HCT116 (cell line): ENCODE measurements around the gene STAT4. TPM values are rescaled to one million over a fixed set of nuclear protein-coding genes. Genes with fewer than 3 reads are reported as not detected.
A peak's percentile ranks its signal among the peaks of the same experiment; 100 is the strongest.

Experiments used
- ATAC-seq: fragments of 200-7000 bp; cut with Tn5 transposase; 2 replicates; pipeline ENCODE4 v1.9.1; 2020; ENCODE audit warnings: mild to moderate bottlenecking, moderate library complexity
- BruUV-seq: library from RNA; stranded (reverse); fragments of 400-500 nt; replicated peaks from 2 replicates; lab custom pipeline; 2021; lab: Mats Ljungman, UMichigan
- CTCF ChIA-PET: fragments of 300-600 bp; sonication (Branson Sonifier 250); formaldehyde crosslinking; loops from one replicate; lab custom pipeline; 2021; ENCODE audit warnings: antibody characterized with exemption; lab: Charles Lee
- POLR2A ChIA-PET: fragments of 300-600, 350-600 bp; sonication (Branson Sonifier 250); formaldehyde crosslinking; loops from one replicate; lab custom pipeline; 2021; ENCODE audit warnings: antibody characterized with exemption; lab: Charles Lee
- RAD21 ChIA-PET, 2 experiments: fragments of 300-600 bp; sonication (Branson Sonifier 250); formaldehyde crosslinking; loops; one replicate each; lab custom pipeline; 2023; ENCODE audit warnings: low total read pairs in 2 of 2; ENCODE audit not compliant: uncharacterized antibody in 2 of 2, unreplicated experiment in 2 of 2, low non-redundant PET in 1 of 2; lab: Charles Lee
- DNase-seq: peaks from one replicate; pipeline ENCODE4 v3.0.0-alpha.2; 2010; ENCODE audit warnings: low read depth, low spot score
- H2AFZ ChIP-seq: fragments of 200-600 bp; shearing (Covaris generic), sonication (generic); 2 replicates; pipeline ENCODE4 v1.6.1; 2017; ENCODE audit warnings: low read depth, mixed run types, mixed read lengths, antibody characterized with exemption, low read length; ENCODE audit not compliant: poor library complexity, severe bottlenecking
- H3K27ac ChIP-seq: 2 replicates; pipeline ENCODE4 v1.5.1; 2012; ENCODE audit warnings: low read depth, low read length
- H3K27me3 ChIP-seq: fragments of 200-600 bp; sonication (generic); 2 replicates; pipeline ENCODE4 v1.6.1; 2016; ENCODE audit warnings: mixed run types, low read length, mixed read lengths; ENCODE audit not compliant: insufficient read depth
- H3K36me3 ChIP-seq, 2 experiments: fragments of 200-500 bp in 1 of 2; fragments of 200-600 bp in 1 of 2; sonication (Bioruptor generic) in 1 of 2; sonication (generic) in 1 of 2; 2 replicates each; pipeline versions ENCODE4 v1.5.1 to v1.6.1; 2014 to 2016; ENCODE audit warnings: low read length in 2 of 2, inconsistent platforms in 1 of 2, mixed read lengths in 1 of 2, mixed run types in 1 of 2; ENCODE audit not compliant: insufficient read depth in 2 of 2, control insufficient read depth in 1 of 2
- H3K4me1 ChIP-seq, 2 experiments: fragments of 200-600 bp in 1 of 2; sonication (generic) in 1 of 2; 2 replicates each; pipeline versions ENCODE4 v1.5.1 to v1.6.1; 2012 to 2017; ENCODE audit warnings: low read length in 2 of 2, inconsistent platforms in 1 of 2, mild to moderate bottlenecking in 1 of 2, mixed read lengths in 1 of 2, mixed run types in 1 of 2, moderate library complexity in 1 of 2; ENCODE audit not compliant: insufficient read depth in 2 of 2, control insufficient read depth in 1 of 2
- H3K4me2 ChIP-seq: fragments of 200-600 bp; sonication (generic); 2 replicates; pipeline ENCODE4 v1.6.1; 2017; ENCODE audit warnings: mixed run types, low read length, mixed read lengths
- H3K4me3 ChIP-seq, 2 experiments: fragments of 200-600 bp in 1 of 2; sonication (generic) in 1 of 2; replicated peaks in 1 of 2; 2 replicates each; pipeline ENCODE4 v1.5.1; 2011 to 2016; ENCODE audit warnings: low read length in 2 of 2, control low read depth in 1 of 2, low read depth in 1 of 2, mild to moderate bottlenecking in 1 of 2, mixed read lengths in 1 of 2, mixed run types in 1 of 2
- H3K79me2 ChIP-seq: fragments of 200-600 bp; sonication (generic); 2 replicates; pipeline ENCODE4 v1.6.1; 2017; ENCODE audit warnings: mild to moderate bottlenecking, mixed run types, low read length, moderate library complexity, mixed read lengths; ENCODE audit not compliant: insufficient read depth
- H3K9ac ChIP-seq: fragments of 200-600 bp; sonication (generic); 2 replicates; pipeline ENCODE4 v1.6.1; 2016; ENCODE audit warnings: low read length, mixed read lengths
- H3K9me2 ChIP-seq: fragments of 200-600 bp; sonication (generic), shearing (Covaris generic); 2 replicates; pipeline ENCODE4 v1.6.1; 2017; ENCODE audit warnings: mixed run types, mild to moderate bottlenecking, moderate library complexity; ENCODE audit not compliant: insufficient read depth
- H3K9me3 ChIP-seq, 2 experiments: fragments of 200-500 bp in 1 of 2; fragments of 200-600 bp in 1 of 2; sonication (Bioruptor generic) in 1 of 2; sonication (generic) in 1 of 2; 2 replicates each; pipeline ENCODE4 v1.6.1; 2014 to 2017; ENCODE audit warnings: low read length in 2 of 2, mixed read lengths in 2 of 2, inconsistent platforms in 1 of 2, low read depth in 1 of 2, mild to moderate bottlenecking in 1 of 2, mixed run types in 1 of 2, moderate library complexity in 1 of 2; ENCODE audit not compliant: control insufficient read depth in 1 of 2, insufficient read depth in 1 of 2
- H4K20me1 ChIP-seq: fragments of 200-600 bp; sonication (generic), shearing (Covaris generic); 2 replicates; pipeline ENCODE4 v1.6.1; 2017; ENCODE audit warnings: mixed run types, mild to moderate bottlenecking, moderate library complexity; ENCODE audit not compliant: insufficient read depth
- CEBPB ChIP-seq: IDR thresholded peaks from 2 replicates; pipeline ENCODE4 v1.6.1; 2012; ENCODE audit warnings: low read depth
- EGR1 ChIP-seq: IDR thresholded peaks from 2 replicates; pipeline ENCODE4 v1.6.1; 2012; ENCODE audit warnings: low read depth
- ELF1 ChIP-seq: IDR thresholded peaks from 2 replicates; pipeline ENCODE4 v1.6.1; 2012; ENCODE audit warnings: low read depth, borderline replicate concordance
- JUND ChIP-seq: IDR thresholded peaks from 2 replicates; pipeline ENCODE4 v1.6.1; 2012
- MAX ChIP-seq: IDR thresholded peaks from 2 replicates; pipeline ENCODE4 v1.6.1; 2012
- RAD21 ChIP-seq: IDR thresholded peaks from 2 replicates; pipeline ENCODE4 v1.6.1; 2012; ENCODE audit warnings: low read depth, mild to moderate bottlenecking
- SRF ChIP-seq: IDR thresholded peaks from 2 replicates; pipeline ENCODE4 v1.6.1; 2012; ENCODE audit warnings: low read depth
- TCF7L2 ChIP-seq: IDR thresholded peaks from 2 replicates; pipeline ENCODE4 v1.7.0; 2011; ENCODE audit warnings: borderline replicate concordance, inconsistent platforms; ENCODE audit not compliant: insufficient read depth, insufficient read length; ENCODE audit errors: extremely low read depth
- ZNF274 ChIP-seq: fragments of 200-500 bp; sonication (Bioruptor generic); IDR thresholded peaks from 2 replicates; pipeline ENCODE4 v1.6.1; 2014; ENCODE audit warnings: mild to moderate bottlenecking, low read depth, low read length, inconsistent platforms
- intact Hi-C: fragments of 100-400 bp; cut with micrococcal nuclease; formaldehyde crosslinking; loops from 2 replicates; pipeline ENCODE4 v1.10.0; 2022
- total RNA-seq: library from RNA; stranded (reverse); gene quantifications from one replicate; pipeline ENCODE4 v1.2.1, GENCODE V29; 2021; ENCODE audit not compliant: unreplicated experiment
- TF ChIP-seq, protein P1 (sequence below): IDR thresholded peaks from 2 replicates; pipeline ENCODE4 v1.6.1; 2012; ENCODE audit warnings: low read depth

The STAT4 gene
- total RNA-seq, 1 experiment from 2014 or later, result 2.0 TPM

DNA sequence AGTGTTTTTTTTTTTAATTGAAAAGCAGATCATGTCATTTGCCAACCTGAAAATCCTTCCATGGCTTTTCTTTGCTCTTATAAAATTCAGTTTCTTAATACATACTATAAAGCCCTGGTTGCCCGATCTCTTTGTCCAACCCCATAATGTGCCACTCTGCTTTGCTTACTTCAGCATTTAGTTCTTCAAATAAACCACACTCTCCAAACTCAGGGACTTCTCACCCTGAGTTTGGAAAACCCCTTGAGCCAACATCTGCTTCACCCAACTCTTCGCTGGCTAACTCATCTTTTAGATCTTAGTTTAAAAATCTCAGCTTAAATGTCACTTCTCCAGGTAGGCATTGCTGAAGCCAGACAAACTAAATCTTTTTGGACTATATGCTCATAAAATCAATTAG, 135.6 kb downstream of the STAT4 start:
- no peak overlapping the region for H3K27ac ChIP-seq
- ChIA-PET POLR2A (no interaction called here), RAD21 (no interaction called here), CTCF (no interaction called here)
- DNase-seq, result no peak
- H3K36me3 ChIP-seq, result peaks cover under 1 to 1% of the 10 kb centered on the region in 2 experiments; a peak in 2 of 4 replicates
- intact Hi-C loops, result no loop called here
- no peaks in the 10 kb centered on the region for H3K9me2 ChIP-seq
- H3K4me2 ChIP-seq, result no peak overlapping the region
- BruUV-seq, result no TSS peak
- no peak overlapping the region for H3K4me3 ChIP-seq
- ATAC-seq, result no peak
- TF ChIP-seq EGR1 (no peak), SRF (no peak), TCF7L2 (no peak), CEBPB (no peak)
- TF ChIP-seq, protein P1, sequence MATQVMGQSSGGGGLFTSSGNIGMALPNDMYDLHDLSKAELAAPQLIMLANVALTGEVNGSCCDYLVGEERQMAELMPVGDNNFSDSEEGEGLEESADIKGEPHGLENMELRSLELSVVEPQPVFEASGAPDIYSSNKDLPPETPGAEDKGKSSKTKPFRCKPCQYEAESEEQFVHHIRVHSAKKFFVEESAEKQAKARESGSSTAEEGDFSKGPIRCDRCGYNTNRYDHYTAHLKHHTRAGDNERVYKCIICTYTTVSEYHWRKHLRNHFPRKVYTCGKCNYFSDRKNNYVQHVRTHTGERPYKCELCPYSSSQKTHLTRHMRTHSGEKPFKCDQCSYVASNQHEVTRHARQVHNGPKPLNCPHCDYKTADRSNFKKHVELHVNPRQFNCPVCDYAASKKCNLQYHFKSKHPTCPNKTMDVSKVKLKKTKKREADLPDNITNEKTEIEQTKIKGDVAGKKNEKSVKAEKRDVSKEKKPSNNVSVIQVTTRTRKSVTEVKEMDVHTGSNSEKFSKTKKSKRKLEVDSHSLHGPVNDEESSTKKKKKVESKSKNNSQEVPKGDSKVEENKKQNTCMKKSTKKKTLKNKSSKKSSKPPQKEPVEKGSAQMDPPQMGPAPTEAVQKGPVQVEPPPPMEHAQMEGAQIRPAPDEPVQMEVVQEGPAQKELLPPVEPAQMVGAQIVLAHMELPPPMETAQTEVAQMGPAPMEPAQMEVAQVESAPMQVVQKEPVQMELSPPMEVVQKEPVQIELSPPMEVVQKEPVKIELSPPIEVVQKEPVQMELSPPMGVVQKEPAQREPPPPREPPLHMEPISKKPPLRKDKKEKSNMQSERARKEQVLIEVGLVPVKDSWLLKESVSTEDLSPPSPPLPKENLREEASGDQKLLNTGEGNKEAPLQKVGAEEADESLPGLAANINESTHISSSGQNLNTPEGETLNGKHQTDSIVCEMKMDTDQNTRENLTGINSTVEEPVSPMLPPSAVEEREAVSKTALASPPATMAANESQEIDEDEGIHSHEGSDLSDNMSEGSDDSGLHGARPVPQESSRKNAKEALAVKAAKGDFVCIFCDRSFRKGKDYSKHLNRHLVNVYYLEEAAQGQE, result no peak
- no peak overlapping the region for H2AFZ ChIP-seq
- H3K79me2 ChIP-seq, result peaks cover 33% of the 10 kb centered on the region
- no peaks in the 10 kb centered on the region for H3K27me3 ChIP-seq
- no peak overlapping the region for H3K9ac ChIP-seq
- H4K20me1 ChIP-seq, result no peaks in the 10 kb centered on the region
- no peaks in the 10 kb centered on the region for H3K9me3 ChIP-seq
- peaks cover 6 to 29% of the 10 kb centered on the region in 2 experiments; a peak in 3 of 4 replicates for H3K4me1 ChIP-seq

DNA sequence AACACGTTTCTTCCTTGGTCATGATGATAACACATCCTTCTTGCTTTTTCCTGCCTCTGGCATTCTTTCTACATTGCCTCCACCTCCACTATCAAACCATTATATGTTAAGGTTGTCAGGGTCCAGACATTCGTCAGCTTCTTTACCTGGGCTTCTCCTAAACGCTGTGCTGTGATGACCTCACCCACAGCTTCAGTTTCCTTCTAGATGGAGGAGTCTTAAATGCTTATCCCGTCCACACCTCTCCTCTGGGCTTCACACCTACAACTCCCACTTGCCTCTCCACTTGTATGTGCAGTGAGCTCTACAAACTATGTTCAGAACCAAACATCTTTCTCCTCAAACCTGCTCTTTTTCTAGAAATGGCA, 136.2 kb downstream of the STAT4 start:
- H3K9ac ChIP-seq, result peak overlapping the region; percentile 90
- ChIA-PET POLR2A (interaction anchor here (0.6 to 0.9 kb wide), 2 partner anchors 12 to 36 kb away, joined by 3 read pairs; no protein-coding TSS in a partner anchor), RAD21 (no interaction called here), CTCF (no interaction called here)
- peaks cover 36% of the 10 kb centered on the region for H3K79me2 ChIP-seq
- H2AFZ ChIP-seq, result no peak overlapping the region
- H3K27ac ChIP-seq, result peak overlapping the region; percentile 84
- peaks cover 4 to 25% of the 10 kb centered on the region in 2 experiments; a peak in 3 of 4 replicates for H3K4me1 ChIP-seq
- ATAC-seq (no peak), DNase-seq (no peak)
- TF ChIP-seq ZNF274 (no peak), MAX (no peak), RAD21 (no peak), JUND (no peak), ELF1 (no peak)
- H3K4me3 ChIP-seq, result peak overlapping the region; percentile 79 to 83
- intact Hi-C loops, result no loop called here
- no peaks in the 10 kb centered on the region for H3K9me3 ChIP-seq
- no peaks in the 10 kb centered on the region for H4K20me1 ChIP-seq
- no peaks in the 10 kb centered on the region for H3K9me2 ChIP-seq
- H3K27me3 ChIP-seq, result no peaks in the 10 kb centered on the region
- H3K36me3 ChIP-seq, result peaks cover 4% of the 10 kb centered on the region in 2 experiments; a peak in 2 of 4 replicates
- H3K4me2 ChIP-seq, result peak overlapping the region; percentile 85
- TSS peak; percentile 98 for BruUV-seq
